ENCODE results near the gene CTBP2.

Gene CTBP2

DNA sequence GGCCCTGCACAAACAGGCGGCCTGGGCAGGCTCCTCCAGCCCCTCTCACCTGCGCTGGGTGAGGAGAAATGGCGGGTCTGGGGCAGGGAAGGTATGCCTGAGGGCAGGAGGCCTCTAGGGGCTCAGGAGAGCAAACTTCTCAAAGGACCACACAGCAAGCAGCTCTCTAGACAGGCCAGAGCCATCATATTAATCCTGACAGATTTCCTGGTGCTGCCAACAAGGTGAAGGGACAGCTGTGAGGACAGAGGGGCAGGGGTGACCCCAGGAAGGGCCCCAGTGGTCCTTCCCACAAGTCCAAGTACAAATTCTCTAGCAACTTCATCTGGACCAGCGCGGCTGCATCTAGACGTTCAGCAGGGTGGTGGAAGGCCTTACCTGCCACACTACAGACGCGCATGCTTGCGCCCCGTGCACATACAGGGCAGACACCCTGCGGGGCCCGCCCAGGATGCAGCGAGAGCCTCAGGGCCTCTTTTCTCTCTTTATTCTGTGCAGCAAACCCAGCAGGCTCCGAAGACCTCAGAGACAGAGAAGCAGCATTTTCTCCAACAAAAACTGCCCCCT lies 156.4 kb downstream of the CTBP2 start:
- Histone ChIP-seq H3K36me3 (peaks cover 55% of the 10 kb centered on the region), H3K27me3 (ENCODE audit: insufficient read depth, low read depth, severe bottlenecking) (no peaks in the 10 kb centered on the region)

DNA sequence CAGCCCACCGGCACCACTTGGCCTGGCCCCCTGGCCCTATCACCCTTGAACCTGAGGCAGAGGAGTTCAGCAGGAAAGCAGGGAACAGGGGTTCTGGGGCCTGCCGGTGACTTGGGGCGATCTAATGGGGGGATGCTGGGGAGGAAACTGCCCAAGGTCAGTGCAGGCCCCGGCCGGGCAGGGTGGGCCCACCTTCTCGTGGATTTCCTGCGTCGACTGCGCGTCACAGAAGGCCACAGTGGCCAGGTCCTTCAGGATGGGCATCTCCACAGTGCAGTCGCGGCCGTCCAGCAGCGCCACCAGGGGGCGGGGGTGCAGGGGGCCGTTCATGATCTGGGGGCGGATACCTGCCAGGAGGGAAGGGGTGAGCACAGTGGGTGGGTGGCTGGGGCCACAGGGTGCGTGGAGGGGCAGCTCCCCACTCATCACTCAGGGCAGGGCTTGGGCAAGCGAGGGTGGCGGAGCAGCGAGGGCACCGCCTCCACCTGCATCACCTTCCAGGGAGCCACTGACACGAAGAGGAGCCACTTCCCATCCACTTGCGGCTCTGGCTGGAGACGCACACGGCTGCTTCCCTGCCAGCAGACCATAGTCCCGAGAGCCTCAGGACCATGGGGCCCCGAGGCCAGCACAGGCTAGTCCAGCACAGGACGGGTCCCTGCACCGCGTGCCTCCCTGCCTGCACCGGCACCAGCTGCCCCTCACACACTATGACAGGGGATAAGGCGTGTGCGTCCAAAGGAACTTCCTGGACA lies 157.0 kb downstream of the CTBP2 start:
- no peak overlapping the region for H3K27ac ChIP-seq
- H3K4me3 ChIP-seq (ENCODE audit: low read depth, low read length), result no peak overlapping the region
- TF ChIP-seq, protein P1, sequence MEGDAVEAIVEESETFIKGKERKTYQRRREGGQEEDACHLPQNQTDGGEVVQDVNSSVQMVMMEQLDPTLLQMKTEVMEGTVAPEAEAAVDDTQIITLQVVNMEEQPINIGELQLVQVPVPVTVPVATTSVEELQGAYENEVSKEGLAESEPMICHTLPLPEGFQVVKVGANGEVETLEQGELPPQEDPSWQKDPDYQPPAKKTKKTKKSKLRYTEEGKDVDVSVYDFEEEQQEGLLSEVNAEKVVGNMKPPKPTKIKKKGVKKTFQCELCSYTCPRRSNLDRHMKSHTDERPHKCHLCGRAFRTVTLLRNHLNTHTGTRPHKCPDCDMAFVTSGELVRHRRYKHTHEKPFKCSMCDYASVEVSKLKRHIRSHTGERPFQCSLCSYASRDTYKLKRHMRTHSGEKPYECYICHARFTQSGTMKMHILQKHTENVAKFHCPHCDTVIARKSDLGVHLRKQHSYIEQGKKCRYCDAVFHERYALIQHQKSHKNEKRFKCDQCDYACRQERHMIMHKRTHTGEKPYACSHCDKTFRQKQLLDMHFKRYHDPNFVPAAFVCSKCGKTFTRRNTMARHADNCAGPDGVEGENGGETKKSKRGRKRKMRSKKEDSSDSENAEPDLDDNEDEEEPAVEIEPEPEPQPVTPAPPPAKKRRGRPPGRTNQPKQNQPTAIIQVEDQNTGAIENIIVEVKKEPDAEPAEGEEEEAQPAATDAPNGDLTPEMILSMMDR (IDR thresholded peaks at IDR 0.05; ENCODE audit: low read depth, low read length), result peak; percentile 17; the same call in 1 of the 2 replicates
- no peak for DNase-seq
- H3K9me3 ChIP-seq (ENCODE audit: severe bottlenecking), result no peaks in the 10 kb centered on the region
- H3K36me3 ChIP-seq, result peaks cover 62% of the 10 kb centered on the region
- H3K27me3 ChIP-seq (ENCODE audit: insufficient read depth, low read depth, severe bottlenecking), result no peaks in the 10 kb centered on the region

More for the DNA sequence above, 156.4 kb downstream of the CTBP2 start:
- H3K27ac ChIP-seq, result no peak overlapping the region
- DNase-seq, result no peak
- no peak overlapping the region for H3K4me3 ChIP-seq (ENCODE audit: low read depth, low read length)
- TF ChIP-seq, protein P1 (IDR thresholded peaks at IDR 0.05; ENCODE audit: low read depth, low read length), result no peak
- H3K9me3 ChIP-seq (ENCODE audit: severe bottlenecking), result no peaks in the 10 kb centered on the region

DNA sequence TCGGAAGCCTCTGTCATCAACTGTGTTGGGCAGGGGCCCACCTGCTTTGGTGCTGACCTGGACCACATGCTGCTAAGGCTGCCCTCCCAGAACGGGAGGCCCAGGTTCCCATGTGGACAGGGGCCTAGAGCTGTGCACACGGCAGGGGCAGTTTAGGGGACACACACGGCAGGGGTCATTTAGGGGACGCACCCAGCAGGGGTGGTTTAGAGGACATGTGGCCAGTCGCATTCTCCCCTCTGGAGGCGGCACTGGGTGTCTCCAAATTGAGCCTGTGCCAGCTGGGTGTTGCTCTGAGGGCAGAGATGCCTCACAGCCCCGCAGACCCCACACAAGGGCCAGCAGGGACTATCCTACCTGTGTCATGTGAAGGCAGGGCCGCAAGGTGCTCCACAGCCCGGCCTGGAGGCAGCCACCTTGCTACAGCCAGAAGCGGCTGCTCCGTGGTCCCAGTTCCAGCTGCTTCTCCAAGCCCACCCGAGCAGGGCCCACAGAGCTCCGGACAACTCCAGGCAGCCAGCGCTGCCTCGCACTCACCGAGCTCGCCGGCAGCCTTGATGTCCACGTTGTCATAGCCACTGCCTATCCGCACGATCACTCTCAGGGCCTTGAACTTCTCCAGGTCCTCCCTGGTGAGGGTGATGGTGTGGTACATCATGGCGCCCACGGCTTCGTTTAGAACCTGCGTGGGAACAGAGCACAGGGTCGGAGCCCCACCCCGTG lies 157.8 kb downstream of the CTBP2 start:
- H3K27me3 ChIP-seq (ENCODE audit: insufficient read depth, low read depth, severe bottlenecking), result no peaks in the 10 kb centered on the region
- no peak overlapping the region for H3K4me3 ChIP-seq (ENCODE audit: low read depth, low read length)
- peaks cover 68% of the 10 kb centered on the region for H3K36me3 ChIP-seq
- no peaks in the 10 kb centered on the region for H3K9me3 ChIP-seq (ENCODE audit: severe bottlenecking)
- no peak overlapping the region for H3K27ac ChIP-seq
- no peak for DNase-seq
- TF ChIP-seq, protein P1 (IDR thresholded peaks at IDR 0.05; ENCODE audit: low read depth, low read length), result no peak

DNA sequence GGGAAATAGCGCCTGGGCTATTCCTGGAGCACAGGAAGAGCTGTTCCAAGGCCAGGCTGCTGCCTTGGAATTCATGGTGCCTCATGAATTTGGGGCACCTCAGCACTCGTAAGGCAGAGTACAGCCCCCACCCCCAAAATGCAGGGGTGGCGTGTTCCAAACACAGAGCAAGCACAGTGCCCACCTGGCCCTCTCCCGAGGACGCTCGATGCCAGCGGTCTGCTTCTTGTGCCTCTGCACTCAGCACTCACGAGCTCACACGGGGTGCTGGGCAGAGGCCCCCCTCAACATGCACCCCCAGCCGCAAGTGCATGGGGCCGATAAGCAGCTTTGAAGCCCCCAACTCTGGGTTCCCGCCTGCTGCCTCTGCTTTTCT lies 158.3 kb downstream of the CTBP2 start:
- Histone ChIP-seq H3K36me3 (peaks cover 72% of the 10 kb centered on the region), H3K27ac (no peak overlapping the region), H3K27me3 (ENCODE audit: insufficient read depth, low read depth, severe bottlenecking) (no peaks in the 10 kb centered on the region), H3K4me3 (ENCODE audit: low read depth, low read length) (no peak overlapping the region), H3K9me3 (ENCODE audit: severe bottlenecking) (no peaks in the 10 kb centered on the region)
- TF ChIP-seq, protein P1 (IDR thresholded peaks at IDR 0.05; ENCODE audit: low read depth, low read length), result no peak
- no peak for DNase-seq

DNA sequence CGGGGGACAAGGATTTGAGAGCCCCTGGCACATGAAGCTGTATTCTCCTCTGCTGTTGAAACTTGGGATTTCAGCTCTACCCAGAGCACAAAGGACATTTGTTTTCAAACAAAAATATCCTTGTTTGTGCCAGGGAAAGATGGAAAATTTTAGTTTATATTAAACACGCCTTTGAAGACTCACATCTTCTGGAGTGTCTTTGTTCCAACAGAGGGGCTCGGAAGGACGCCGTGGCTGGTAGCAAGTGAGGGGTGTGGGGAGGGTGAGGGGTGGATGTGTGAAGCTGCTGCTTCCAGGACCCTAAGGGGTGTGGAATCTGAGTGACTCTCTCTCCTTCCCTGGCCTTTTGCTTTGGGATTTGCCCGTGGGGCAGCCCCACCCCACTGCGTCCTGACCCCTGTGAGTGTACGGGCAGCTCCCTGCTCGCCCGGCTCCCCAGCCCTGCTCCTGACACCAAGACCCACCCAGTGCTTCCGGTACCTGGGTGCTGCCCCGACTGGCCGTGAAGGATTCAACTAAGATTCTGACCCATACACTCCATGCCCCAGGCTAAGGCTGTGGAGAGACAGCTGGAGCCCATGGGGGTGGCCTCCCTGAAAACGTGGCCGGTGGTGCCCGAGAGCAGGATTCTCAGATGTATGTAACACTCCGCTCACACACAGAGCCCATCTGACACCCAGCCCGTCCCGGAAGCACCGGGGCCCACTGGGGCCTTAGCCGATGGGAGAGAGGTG lies 158.9 kb downstream of the CTBP2 start:
- TF ChIP-seq, protein P1 (IDR thresholded peaks at IDR 0.05; ENCODE audit: low read depth, low read length), result no peak
- Histone ChIP-seq H3K27me3 (ENCODE audit: insufficient read depth, low read depth, severe bottlenecking) (no peaks in the 10 kb centered on the region), H3K27ac (no peak overlapping the region), H3K9me3 (ENCODE audit: severe bottlenecking) (no peaks in the 10 kb centered on the region), H3K36me3 (peaks cover 72% of the 10 kb centered on the region), H3K4me3 (ENCODE audit: low read depth, low read length) (no peak overlapping the region)
- DNase-seq, result no peak

All from WERI-Rb-1 (cell line).